Psoas muscle (tissue), 8 donors: ENCODE data around the gene SKIDA1. TPM values are rescaled to one million over a fixed set of nuclear protein-coding genes. Genes with fewer than 3 reads are reported as not detected.

Source experiments
- ATAC-seq, 4 donors: fragments of 200-7000 bp; cut with Tn5 transposase; one replicate each; pipeline ENCODE4 v1.9.1; 2020; ENCODE audit warnings: moderate library complexity in 3 of 4, mild to moderate bottlenecking in 2 of 4
- DNase-seq, 2 donors: peaks; one replicate each; pipeline ENCODE4 v3.0.0-alpha.2; 2020
- H3K27ac ChIP-seq: fragments of 200-600 bp; one replicate; pipeline ENCODE4 v1.8.0; 2022
- H3K27me3 ChIP-seq, 3 donors: fragments of 200-600 bp in 1 of 3; one replicate each; pipeline versions ENCODE4 v1.6.1 to v1.8.0; 2013 to 2022; ENCODE audit warnings: low read length in 2 of 3, mild to moderate bottlenecking in 2 of 3, moderate library complexity in 1 of 3; ENCODE audit not compliant: insufficient read depth in 3 of 3
- H3K36me3 ChIP-seq, 2 donors: fragments of 200-600 bp in 1 of 2; one replicate each; pipeline versions ENCODE4 v1.6.1 to v1.8.0; 2013 to 2022; ENCODE audit warnings: low read depth in 1 of 2, mild to moderate bottlenecking in 1 of 2, moderate library complexity in 1 of 2; ENCODE audit not compliant: insufficient read depth in 1 of 2
- H3K4me1 ChIP-seq: fragments of 200-600 bp; one replicate; pipeline ENCODE4 v1.8.0; 2022
- H3K4me3 ChIP-seq: fragments of 200-600 bp; one replicate; pipeline ENCODE4 v1.8.0; 2022; ENCODE audit warnings: mild to moderate bottlenecking
- H3K9me3 ChIP-seq: fragments of 200-600 bp; one replicate; pipeline ENCODE4 v1.8.0; 2022
- WGBS, 3 donors: extraction: QIAGEN DNeasy Blood & Tissue Kit; methylation state at CpG; one replicate each; pipeline versions ENCODE4 v1.1.6 to v1.1.7; 2013; 5-methylcytosine and 5-hydroxymethylcytosine counted together
- intact Hi-C, 2 donors: fragments of 100-400 bp; cut with DNase I; formaldehyde crosslinking; loops; one replicate each; pipeline versions ENCODE4 v1.11.0 to v1.14.2; 2022
- polyA plus RNA-seq, 3 donors: library from polyadenylated mRNA; stranded (reverse); fragments of 200-250 nt; gene quantifications; one replicate each; pipeline ENCODE4 v1.2.3, GENCODE V29; 2013
- total RNA-seq, 4 donors: library from RNA; stranded (reverse); fragmentation: NEBNext Ultra II Directional in 2 of 4; extraction: Animal tissue kit (Norgen Biotek cat#: 25700) in 2 of 4; gene quantifications; one replicate each; pipeline versions ENCODE4 v1.2.1 to v1.2.4, GENCODE V29; 2021 to 2023
- TF ChIP-seq, protein P1 (sequence below): fragments of 200-600 bp; IDR thresholded peaks from one replicate; pipeline ENCODE4 v1.8.0; 2022; ENCODE audit warnings: antibody characterized with exemption
- donor health status: healthy with polysubstance abuse.
- donor health status: DM: no; HTN: no; CAD: no; lungs with moderate emphysema.
- donor health status: Bipolar disorder and iron deficiency.
- donor health status: healthy.
- donor health status: DM: yes; HTN: yes; CAD: no.
- donor health status: DM: no; HTN: no; CAD: no.
- donor health status: DM: no; HTN: no; CAD: no.
- donor health status: DM: yes; HTN: yes; CAD: no.

SKIDA1 gene
- total and polyA plus RNA-seq, 7 donors = 0.04 to 0.79 (median 0.21) TPM

DNA sequence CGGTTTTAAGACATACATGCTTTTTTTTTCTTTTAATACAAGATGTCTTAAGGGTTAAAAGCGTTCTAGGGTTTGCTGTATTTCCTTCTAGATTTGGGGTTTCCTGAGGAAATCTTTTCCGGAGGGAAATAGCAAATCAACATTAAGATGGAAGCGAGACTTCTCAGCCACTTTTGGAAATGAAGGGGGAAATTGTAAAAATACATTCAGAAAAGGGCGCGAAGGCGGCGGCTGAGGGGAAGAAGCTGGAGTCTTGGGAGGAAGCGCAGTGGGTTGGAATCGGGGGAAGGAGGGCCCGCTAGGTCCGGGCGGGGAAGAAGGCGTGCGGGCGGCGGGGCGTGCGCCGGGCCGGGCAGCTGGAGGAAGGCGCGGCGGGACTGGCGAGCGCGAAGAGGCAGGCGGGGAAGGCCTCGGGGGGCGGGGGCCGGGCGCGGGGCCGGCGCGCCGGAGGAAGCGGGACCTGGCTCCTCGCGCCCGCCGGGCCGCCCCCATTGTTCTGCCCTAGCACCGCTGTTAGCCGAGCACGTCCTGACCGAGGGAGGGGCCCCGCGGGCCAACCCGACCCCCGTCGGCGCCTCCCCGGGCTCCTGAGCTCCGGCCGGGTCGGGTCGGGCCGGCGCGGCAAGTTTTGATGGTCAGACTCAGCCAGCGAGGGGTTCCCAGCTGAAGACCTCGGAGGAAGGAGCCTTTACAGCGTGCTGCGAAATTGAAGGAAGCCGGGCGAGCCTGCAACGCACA is 1.5 kb upstream of the SKIDA1 start:
- H3K4me3 ChIP-seq = peak overlapping the region; percentile 84
- no peaks in the 10 kb centered on the region for H3K36me3 ChIP-seq
- peak; percentile 20 to 37 (median 36) for ATAC-seq
- no peaks in the 10 kb centered on the region for H3K9me3 ChIP-seq
- WGBS, 3 donors = 1% methylated on average over 37 to 68 of the region's 68 CpGs
- H3K27me3 ChIP-seq = no peaks in the 10 kb centered on the region
- intact Hi-C loops = loop anchor here in 1 of 2 donors (10.0 kb wide), 1 partner anchor 798 kb away; the partner anchor contains the start of gene BMI1
- TF ChIP-seq, protein P1, sequence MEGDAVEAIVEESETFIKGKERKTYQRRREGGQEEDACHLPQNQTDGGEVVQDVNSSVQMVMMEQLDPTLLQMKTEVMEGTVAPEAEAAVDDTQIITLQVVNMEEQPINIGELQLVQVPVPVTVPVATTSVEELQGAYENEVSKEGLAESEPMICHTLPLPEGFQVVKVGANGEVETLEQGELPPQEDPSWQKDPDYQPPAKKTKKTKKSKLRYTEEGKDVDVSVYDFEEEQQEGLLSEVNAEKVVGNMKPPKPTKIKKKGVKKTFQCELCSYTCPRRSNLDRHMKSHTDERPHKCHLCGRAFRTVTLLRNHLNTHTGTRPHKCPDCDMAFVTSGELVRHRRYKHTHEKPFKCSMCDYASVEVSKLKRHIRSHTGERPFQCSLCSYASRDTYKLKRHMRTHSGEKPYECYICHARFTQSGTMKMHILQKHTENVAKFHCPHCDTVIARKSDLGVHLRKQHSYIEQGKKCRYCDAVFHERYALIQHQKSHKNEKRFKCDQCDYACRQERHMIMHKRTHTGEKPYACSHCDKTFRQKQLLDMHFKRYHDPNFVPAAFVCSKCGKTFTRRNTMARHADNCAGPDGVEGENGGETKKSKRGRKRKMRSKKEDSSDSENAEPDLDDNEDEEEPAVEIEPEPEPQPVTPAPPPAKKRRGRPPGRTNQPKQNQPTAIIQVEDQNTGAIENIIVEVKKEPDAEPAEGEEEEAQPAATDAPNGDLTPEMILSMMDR = no peak
- peak overlapping the region; percentile 99 for H3K27ac ChIP-seq
- H3K4me1 ChIP-seq = peaks cover 17% of the 10 kb centered on the region
- peak; percentile 71 to 84 for DNase-seq

DNA sequence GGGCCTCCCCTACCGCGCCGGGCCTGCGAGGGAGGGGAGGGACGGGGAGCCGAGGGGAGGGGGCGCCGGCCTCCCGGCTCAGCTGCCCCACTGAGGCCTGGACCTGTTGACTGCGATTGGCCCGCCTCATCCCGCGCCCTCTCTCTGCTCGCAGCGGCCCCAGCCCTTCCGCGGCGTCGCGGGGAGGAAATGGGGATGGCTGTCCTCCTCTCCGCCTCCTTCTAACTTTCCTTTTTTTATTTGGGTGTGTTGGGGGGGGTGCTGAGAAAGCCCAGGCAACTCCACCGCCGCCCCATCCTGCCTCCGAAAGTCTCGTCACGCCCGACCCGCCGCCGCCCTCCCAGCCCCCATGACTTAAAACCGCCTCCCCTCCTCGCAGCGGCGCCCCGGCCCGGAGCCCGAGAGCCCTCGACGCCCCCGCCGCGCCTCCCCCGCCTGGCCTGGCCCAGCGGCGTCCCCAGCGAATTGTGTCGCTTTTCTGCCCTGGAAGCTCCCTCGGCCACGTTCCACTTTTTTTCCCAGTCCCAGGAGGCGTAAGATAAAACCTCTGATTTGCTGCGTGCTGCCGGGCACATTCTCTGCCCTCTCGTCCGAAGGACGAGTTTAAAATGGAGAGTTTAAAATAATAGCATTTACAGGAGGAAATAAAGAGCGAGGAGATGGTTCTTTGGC is 842 bp upstream of the SKIDA1 start:
- Histone ChIP-seq H3K27me3 (no peaks in the 10 kb centered on the region), H3K9me3 (no peaks in the 10 kb centered on the region), H3K27ac (peak overlapping the region; percentile 99), H3K36me3 (no peaks in the 10 kb centered on the region), H3K4me1 (peaks cover 17% of the 10 kb centered on the region), H3K4me3 (peak overlapping the region; percentile 84)
- TF ChIP-seq, protein P1 = no peak
- intact Hi-C loops = loop anchor here in 1 of 2 donors (10.0 kb wide), 1 partner anchor 798 kb away; the partner anchor contains the start of gene BMI1
- peak; percentile 84 to 91 for DNase-seq
- peak; percentile 56 to 71 (median 66) for ATAC-seq
- WGBS, 3 donors = 0 to 1% (median 0%) methylated on average over 37 to 56 of the region's 56 CpGs

DNA sequence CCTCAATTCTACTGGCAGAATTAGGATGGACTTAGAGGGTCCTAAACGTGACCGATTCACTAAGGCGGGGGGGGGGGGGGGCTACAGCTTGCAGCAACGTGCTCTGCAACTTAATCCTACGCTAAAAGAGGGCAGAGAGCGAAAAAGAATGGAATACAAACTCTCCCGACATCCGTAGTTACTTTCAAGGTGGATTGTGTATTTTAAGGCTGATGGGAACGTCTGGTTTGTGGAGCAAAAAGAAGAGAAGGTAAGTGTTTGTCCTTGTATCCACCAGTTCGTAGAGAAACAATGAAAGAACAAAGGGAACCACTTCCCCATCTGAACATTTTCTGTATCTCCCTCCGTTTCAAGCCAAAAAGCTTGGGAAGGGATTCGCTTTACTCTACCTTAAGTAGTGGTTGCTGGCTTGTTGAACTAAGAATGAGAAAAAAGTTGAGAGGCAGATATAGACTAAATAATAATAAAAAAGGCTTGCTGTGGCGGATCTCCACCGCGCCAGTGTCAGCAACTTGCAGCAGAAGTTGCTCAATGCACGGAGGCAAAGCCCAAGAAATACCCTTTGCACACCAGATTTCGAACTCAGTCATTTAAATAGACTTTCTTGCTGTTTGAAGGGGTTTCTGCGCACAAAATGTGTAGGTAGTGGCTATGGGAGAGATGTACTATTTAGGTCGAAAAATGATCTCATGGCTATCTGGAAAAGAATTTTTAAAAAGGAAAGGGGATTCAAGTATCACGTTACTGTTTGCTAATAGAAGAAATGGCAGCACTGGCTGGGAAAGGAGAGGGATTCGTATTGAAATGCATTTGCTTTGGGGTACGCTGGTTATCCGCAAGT is 736 bp downstream of the SKIDA1 start:
- Histone ChIP-seq H3K4me3 (peak overlapping the region; percentile 84), H3K9me3 (no peaks in the 10 kb centered on the region), H3K27ac (peak overlapping the region; percentile 99), H3K4me1 (peaks cover 9% of the 10 kb centered on the region), H3K27me3 (no peaks in the 10 kb centered on the region), H3K36me3 (no peaks in the 10 kb centered on the region)
- DNase-seq = no peak
- WGBS, 3 donors = 8 to 11% (median 10%) methylated on average over 23 of the region's 23 CpGs
- intact Hi-C loops = loop anchor here in 1 of 2 donors (10.0 kb wide), 1 partner anchor 800 kb away; the partner anchor contains the start of gene BMI1
- ATAC-seq = peak in 1 of 4 donors; percentile 19
- TF ChIP-seq, protein P1 = no peak

DNA sequence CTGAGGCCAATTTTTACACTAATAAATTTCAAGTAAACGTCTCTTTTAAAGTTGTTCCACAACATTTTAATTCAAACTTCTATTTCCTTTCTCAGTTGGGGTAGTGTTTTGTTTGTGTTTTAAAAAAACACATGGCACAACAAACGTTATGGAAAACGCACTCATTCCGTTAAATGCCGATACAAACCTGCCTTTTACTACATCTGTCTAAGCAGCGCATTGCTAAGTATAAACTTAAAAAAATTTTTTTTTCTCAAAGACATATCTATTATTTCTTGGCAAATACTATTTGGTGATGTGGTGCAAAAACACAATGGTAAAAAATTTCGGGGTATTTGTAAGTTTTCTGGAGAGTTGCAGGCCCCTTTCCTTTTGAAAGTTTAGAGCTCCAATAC is 1.4 kb downstream of the SKIDA1 start:
- Histone ChIP-seq H3K9me3 (no peaks in the 10 kb centered on the region), H3K27ac (peak overlapping the region; percentile 99), H3K27me3 (no peaks in the 10 kb centered on the region), H3K4me1 (peaks cover 11% of the 10 kb centered on the region), H3K4me3 (peak overlapping the region; percentile 84), H3K36me3 (no peaks in the 10 kb centered on the region)
- no peak for DNase-seq
- intact Hi-C loops = loop anchor here in 1 of 2 donors (10.0 kb wide), 1 partner anchor 801 kb away; the partner anchor contains the start of gene BMI1
- no peak for ATAC-seq
- TF ChIP-seq, protein P1 = no peak
- 26 to 41% (median 32%) methylated on average over 7 of the region's 7 CpGs for WGBS, 3 donors
